NCI-H128 (cell line): Measurements from ENCODE around the gene PRAC2.

Experiments
- DNase-seq: peaks from one replicate; lab custom pipeline; 2025; ENCODE audit not compliant: unreplicated experiment; lab: John Stamatoyannopoulos, UW

Gene PRAC2

DNA sequence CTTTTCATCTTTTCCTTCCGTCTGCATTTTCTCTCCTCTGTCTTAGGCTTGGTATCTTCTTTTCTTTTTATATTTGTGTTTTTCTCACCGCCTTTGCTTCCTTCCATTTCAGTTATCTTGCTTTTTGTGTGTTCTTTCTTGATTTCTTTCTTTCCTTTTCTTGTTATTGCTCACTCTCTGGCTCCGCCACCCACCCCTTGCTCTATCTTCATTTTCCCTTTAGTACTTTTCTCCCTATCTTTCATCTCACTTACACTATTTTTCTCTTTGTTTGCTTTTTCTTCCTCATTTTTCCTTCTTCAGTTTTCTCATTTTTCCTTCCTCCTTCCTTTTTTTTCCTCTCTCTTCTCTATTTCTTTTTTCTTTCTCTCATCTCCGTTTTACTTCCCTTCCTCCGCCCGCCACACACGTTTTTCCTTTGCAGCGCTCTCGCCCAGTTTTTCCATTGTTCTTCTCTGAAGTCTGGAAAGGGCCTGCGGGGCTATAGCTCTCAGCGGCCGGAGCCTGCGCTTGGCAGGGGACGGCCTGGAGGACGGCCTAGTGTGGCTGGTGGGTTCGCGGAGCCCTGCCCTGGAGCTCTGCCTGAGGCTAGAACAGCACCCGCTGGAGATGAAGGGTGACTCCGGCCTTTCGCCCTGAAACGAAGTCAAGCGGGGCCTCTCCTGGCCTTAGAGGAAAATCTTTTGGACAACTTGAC, 10.8 kb downstream of the PRAC2 start:
- no peak for DNase-seq

DNA sequence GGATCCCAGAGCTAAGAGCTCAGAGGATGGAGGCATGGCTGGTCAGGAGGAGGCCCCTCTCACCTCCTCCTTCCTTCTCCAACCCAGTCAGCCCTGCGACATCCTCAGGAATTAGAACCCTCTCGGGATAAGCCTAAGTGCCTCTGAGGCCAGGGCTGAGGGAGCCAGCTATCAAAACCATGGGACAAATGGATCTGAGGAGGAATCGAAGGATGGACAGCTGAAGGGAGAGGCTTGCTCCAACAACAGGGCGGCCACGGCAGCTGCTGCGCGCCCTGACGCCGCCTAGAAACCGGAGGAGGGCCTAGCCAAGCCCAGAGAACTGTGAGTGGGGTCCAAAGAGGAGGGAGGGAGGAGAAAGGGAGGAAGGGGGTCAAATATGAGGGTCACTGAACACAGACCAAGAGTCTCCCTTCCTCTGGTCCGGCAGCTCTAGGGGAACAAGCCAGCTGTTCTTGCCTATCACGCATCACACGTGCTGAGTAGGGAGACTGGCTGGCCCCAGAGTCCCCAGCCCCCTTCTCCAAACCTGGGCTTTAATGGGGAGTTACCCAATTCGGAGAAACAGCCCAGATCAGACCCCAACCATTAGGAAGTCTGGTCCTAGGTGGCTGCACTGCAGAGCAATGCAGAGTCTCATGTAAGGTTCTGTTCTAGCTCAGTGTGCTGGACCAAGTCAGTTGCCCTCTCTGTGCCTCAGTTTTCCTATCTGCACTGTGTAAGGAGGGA, 11.5 kb downstream of the PRAC2 start:
- DNase-seq = no peak

DNA sequence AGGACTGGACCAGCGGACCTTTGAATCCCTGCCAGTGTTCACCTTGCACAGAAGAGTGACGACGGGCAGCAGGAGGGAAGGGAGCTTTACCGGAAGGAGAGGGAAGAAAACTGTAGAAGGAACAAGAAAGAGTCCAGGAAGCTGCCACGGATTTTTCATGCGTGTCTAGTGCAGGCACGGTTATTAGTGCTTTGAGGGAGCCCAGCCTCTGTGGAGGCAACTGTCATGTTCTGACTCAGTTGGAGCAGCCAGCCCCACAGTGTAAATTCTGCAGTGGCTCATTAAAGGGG, 12.0 kb downstream of the PRAC2 start:
- no peak for DNase-seq

DNA sequence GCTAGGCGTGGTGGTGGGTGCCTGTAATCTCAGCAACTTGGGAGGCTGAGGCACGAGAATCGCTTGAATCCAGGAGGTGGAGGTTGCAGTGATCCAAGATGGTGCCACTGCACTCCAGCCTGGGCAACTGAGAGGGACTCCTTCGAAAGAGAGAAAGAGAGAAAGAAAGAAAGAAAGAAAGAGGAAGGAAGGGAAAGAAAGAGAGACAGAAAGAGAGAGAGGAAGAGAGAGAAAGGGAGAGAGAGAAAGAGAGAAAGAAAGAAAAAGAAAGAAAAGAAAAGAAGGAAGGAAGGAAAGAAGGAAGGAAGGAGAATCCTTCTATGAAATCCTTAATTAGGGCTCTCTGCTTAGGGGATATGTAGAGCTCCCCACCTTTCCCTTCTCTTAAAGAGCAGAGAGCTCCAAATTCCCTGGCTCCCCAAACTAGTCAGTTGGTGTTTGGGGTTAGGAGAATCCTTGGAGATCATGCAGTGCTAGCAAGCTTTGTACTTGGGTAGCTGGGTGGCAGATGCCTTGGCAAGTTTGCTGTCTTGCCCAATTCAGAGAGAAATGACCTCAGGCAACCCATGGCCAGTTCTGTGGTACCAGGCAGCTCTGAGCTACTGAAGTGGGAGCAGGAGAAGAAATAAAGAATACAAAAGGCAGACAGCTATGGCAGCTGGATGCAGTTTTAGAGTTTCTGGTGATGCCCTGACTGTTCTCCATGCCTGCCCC, 14.5 kb downstream of the PRAC2 start:
- no peak for DNase-seq

DNA sequence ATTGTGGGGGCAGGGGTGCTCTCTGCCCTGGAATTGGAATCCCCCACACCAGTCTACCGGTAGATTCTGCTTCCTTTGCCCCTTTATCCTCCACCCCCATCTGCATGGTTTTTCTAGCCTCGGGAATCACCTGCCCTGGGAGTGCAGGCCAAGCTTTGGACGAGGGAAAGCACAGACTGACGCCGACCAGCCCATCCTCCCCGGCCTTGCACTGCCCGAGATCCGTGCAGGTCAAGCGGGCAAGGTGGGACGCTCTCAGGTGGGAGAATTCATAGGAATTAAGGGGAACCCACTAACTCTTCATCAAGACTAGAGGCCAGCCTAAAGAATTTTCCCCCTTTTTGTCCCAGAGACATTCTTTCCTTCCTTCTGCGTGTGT, 15.4 kb downstream of the PRAC2 start:
- DNase-seq = no peak

DNA sequence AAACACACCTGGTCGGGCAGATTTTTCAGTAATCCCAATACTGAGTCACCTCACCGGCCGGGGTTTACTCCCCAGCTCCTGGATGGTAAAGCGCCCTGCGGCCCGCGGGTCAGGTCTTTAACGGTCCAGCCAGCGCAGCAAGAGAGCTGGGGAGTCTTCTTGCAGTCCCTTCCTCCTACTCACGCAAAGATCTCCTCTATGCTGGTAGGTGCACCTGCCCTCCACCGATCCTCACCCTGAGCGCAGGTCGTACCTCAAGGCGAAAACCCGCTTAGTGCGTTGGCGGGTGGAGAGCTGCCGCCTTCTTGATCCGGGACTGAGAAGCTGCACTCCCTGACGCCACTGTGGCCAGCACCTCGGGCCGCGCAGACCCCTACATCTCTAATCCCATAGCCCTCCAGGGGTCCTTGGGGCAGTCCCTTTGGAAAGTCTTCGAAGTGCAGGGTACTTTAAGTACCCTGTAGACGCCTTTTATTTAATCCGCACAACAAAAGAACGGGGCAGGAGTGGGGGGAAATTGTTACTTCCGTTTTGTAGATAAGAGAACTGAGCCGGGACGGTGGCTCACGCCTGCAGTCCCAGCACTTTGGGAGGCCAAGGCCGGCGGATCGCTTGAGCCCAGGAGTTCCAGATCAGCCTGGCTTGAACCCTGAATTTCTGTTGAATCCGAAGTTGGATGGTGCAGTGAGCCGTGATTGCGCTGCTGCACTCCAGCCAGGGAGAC, 16.0 kb downstream of the PRAC2 start:
- DNase-seq = no peak

DNA sequence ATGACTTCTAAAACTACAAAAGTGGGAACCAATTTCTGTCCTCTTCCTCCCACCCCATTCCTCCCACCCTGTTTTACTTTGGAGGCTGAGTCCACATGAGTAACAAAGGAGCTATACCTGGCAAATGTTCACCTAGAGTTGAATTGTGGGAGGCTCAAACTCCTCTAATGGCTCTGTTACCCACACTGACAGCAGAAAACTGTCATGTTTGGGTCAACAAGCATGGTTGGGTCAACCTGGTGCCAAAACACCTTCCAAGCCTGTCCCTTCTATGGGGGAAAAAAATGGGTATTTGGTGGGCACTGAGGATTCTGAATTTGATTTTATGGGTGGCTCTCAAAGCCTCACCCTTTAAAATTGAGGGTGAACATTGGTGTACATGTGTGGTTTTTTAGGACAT, 17.6 kb downstream of the PRAC2 start:
- DNase-seq = no peak

DNA sequence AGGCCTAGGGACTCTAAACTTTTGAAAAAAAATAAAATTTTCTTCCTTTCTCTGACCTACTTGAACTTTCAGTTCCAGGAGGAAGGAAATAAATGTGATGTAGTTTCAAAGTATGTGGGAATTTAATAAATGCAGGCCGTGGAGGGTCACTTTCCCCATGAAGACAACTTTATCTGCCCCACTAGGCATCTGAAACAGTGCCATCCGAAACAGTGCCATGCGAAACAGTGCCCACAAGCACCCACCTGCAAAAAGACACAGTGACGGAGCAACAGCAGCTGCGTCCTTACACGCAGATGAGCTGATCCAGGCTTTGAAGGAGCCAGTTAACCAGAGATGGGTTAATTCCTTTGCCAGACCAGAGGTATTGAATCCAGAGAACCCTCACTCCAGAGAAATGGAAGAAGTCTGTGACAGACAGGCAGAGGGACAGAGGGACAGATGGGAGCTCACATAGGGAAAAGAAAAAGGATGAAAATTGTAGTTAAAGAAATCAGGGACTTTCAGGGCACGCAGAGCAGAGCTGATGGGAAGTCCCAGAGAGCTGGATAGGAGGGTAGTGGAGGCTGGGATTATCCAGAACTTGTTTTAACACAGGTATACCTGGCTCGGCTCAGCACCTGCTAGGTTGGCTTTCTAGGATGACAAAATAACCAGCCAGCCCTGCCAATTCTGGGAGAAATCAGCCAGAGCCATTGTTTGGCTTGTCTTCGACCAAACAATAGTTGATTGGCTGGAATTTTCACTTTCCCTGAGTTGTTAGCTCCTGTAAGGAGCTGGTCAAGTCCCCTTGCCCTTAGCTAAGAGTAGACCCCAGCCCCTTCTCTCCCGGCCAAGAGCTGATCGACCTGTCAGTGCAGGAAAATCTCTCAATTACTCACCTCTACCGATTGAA, 22.6 kb downstream of the PRAC2 start:
- DNase-seq = no peak

DNA sequence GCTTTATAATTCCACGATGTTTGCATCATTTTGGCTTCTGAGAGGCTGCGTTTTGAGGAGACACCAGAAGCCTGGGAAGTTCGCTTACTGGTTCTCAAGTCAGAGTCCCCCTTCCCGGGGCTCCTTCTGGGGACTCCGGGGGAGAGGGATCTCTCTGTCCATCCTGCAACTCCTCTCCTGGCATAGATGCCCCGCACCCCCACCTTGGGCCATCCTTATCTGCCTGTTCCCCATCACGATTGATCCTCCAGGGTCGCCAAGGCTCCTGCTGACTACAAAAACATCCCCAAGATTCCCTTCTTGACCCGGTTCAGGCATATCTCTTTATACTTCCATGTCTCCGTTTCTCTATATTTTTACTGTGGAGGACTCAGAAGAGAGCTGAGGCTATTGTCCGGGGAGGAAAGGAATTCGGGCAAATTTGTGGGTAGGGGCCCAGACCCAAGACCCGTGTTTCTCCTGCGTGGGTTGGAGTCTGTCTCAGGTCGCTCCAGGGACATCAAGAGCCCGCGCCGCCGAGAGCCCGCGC, 24.0 kb downstream of the PRAC2 start:
- no peak for DNase-seq

DNA sequence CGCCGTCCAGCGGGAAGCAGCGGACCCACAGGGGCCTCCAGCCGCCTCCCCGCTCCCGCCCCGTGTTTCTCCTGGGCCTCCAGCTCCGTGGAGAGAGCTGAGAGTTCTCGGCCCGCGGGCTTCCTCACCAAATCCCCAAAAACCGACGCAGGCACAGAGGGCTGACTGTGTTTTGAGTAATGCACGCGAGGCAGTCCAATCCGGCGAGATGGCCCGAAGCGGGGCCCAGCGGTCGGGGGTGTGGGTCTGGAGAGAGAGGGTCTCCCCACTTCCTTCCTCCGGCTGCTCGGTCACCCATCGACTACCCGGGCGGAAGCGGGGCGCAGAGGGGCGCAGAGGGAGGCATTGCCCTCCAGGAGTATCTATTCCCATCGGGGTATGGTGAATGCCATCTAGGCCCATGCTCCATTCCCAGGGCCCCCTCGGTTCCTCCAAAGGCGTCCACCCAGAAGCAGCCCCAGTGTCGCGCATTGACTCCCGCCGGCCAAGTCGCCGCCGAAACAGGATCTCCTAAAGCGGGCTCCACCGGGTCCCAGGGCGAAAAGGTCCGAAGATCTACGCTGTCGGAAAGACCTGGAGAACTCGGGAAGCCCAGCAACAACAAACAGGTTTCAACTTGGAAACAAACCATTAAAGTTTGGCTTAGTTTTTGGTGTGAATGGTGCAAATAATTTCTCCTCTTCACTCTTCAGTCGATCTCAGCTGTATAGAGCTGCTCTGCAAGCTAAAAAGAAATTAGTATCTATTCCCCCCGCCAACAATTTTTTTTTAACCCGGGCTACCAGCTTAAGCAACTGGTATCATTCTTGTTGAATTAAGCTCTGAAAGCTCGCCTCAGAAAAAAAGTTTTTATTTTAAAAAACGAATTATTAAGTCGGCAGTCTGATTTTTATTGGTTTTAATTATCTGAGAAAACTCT, 24.7 kb downstream of the PRAC2 start:
- DNase-seq = no peak

DNA sequence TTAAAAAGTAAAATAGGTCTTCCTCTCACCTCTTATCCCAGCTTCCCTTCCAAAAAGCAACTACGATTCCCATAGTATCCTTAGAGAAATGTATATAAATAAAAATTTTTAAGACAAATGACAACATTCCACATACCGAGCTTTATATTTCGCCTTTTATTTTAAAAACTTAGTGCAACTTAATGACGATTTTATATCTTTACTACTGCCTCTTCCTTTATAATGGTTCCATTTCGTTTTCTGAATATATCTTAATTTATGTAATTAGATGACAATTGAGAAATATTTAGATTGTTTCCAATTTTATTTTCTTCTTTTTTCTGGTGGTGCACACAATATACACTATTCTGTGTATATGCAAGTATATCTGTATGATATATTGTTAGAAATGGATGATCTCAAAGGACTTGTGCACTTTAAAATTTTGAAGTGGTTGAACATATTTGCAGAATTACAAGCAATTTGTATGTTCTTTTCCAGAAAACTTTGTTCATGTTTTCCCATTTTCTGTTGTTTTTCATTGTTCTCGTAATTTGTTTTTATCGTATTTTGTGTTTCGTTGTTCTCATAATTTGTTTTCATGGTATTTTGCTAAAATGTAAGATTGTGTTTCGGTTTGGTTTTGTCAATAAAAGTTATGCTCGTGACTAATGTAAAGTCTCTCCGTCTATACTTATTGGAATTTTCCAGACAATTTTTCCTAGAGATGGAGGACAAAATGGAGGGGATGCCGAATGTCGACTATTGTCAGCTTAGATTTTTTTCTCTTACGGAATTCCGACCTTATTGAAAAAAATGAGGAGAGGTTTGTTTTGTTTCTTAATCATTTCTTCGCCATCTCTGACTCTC, 26.0 kb downstream of the PRAC2 start:
- DNase-seq = no peak

DNA sequence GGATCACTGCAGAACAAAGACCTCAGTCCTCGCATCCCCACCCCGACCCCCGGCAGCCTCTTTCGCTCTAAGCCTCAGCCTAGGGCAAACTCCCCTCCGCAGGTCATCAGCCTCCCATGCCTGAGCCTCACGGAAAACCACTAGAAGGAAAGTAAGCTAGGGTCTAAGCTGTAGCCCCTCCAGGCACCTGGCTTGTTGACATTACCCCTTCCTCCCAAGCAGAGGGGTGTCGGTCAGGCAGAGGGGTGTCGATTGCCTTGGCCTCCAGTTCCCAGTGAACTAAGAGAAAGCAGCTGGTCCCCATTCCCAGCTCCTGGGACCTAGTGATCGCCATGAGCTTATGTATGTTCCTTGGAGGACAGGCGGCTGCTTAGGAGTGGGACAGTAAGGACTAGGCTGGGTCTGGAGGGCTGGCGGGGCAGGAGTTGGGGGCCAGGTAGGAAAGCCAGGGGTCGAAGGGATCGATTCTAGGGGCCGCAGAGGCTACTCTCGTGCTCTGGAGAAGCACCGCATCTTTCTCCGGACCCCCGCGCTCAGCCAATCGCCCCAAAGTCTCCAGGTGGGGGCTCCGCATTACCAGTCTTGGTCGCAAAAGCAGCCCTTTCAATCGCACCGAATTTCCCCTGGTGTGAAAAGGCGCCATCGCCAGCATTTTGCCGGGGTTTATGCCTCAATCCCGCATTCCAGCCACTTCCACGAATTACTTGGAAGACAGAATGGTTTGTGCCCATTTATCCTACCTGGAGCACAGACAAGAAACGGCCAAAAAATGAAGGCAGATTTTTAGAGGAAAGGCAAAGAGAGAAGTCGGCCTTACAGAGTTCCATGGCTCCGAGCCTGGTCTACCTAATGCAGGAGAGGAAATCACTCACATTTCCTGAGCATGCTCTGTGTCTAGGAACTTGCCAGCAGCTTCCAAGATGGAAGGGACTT, 26.9 kb downstream of the PRAC2 start:
- no peak for DNase-seq

DNA sequence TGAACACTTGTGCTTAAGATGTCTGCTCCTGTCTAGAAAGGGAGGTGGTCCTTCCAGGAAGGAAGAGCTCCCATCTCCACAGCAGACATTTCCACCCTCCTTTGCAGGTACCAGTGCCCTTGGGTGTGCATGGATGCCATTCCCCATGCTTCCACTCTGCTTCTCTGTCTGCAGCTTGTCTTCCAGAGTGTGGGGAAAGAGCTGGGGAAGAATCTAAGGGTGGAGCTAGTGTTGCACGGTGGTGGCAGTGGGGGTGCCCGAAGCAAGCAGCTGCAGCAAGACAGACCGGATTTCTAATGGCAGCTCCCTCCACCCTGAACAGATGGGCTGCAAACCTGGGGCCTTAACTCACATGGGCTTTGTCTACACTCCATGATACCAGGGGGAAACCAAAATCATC, 28.2 kb downstream of the PRAC2 start:
- DNase-seq = no peak

DNA sequence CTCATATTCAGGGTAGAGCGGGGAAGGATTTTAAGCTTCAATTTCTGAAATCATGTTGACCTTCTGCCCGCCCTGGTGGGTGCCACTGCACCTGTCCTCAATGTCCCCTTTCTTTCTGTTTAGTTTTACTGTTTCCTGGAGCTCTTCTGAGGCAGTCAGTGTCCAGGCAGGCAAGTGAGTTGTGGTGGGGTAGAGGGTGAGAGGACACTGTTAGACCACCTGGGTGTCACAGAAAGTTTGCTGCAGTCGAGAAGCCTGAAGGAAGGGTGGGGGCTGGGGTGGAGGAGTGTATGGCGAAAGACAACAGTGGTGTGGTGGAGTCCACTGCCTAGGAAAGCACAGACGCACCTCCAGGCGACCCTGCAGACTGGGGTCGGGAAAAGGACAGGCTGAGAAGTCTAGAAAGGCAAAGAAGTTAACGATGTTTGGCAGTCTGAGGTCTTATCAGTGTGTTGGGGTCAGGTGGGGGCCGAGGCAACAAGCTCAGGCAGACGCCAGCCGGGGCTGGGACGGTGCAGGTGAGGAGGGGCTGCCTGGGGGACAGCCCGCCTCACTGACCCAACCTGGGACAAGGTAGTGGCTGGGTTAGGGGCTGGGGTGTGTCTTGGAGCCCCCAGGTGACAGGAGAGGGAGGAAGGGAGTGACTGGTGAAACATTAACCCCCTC, 28.9 kb downstream of the PRAC2 start:
- DNase-seq = no peak

DNA sequence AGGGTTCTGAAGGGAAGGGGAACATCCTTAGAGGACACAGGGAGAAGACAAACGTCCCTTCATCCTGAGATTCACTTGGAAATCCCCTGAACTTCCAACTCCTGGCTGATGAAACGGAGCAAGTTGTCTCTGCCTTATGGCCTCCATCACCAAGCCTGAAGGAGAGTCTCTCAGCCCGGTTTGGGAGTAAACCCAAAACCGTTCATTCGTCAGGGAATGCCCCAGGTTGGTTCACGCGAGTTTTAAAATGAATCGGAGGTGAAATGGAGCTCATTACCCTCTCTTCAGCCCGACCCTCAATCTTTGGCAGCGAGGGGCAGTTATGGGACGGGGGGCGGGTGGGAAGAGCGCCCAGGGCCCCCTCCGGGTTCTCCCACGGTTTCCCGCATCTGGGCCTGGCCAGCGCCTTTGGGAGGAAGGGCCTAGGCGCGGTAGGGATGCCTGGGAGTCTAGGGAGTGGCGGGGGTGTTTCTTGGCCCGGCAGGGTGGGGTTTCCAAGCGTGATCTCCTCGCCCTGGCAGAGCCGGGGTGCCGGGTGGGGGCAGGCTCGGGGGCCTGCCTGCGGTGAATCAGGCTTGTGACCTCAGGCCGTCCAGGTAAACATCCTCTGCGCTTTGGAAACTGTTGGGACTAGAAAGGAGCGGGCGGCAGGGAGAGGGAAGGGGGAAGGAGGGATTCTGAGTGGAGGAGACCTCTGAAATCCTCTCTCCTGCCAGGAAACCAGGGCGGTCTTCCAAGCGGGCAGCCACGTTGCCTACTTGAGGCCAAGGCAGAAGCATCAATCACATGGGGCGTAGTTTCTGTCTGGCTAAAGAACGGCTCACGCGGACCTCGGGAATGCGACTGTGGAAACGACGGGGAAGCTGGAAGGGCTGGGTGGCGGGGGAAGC, 29.7 kb downstream of the PRAC2 start:
- no peak for DNase-seq
